HG03064 (cell line): ENCODE measurements around the gene STYXL2.

ENCODE experiments used
- ATAC-seq: cut with Tn5 transposase; IDR thresholded peaks from one replicate; pipeline ENCODE4 v1.9.1; 2021; ENCODE audit warnings: low read depth; ENCODE audit not compliant: unreplicated experiment

The STYXL2 gene

DNA sequence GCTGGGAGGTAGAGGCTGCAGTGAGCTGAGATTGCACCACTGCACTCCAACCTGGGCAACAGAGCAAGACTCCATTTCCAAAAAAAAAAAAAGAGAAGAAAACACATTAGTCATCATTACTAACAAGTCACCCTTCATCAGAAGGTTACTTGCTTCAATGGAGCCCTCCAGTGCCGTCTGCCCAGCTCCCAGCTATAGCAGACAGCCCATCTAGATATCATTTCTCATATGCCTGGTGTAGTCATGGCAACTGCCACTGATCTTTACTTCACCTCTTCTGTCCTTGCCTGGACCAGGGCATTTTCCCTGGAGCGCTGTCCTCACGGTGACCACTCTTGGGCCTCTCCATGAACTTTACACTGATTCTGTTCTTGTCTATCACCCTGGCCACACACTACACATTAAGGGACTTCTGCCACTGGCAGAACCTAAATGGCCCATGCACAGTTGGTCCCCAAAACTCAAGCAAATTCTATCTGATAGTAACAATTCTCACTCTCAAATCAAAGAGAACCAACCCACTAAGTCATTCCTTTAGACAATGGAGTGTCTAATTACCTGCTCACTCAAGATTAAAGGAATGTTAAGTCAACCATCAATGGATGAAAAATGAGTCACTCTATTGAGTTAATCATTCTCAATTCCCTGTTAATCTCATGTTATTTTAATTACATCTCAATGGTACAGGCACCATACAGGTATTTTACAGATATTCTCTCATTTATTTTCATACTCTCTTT is 16.6 kb upstream of the STYXL2 start:
- no peak for ATAC-seq

DNA sequence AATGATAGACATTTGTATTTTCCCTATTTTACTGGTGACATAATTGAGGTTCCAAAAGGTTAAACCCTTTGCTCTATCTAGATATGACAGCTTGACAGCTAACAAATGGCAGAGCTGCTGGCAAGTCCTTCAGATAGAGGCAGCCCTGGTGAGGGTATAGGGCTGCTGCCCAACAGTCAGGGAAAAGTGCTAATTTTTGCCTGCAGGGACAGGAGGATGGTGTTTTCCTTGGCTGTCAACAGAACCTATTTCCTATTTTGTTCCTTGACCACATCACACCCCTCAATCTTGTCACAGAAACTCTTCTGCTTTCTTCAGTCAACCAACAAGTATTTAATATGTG is 16.0 kb upstream of the STYXL2 start:
- no peak for ATAC-seq

DNA sequence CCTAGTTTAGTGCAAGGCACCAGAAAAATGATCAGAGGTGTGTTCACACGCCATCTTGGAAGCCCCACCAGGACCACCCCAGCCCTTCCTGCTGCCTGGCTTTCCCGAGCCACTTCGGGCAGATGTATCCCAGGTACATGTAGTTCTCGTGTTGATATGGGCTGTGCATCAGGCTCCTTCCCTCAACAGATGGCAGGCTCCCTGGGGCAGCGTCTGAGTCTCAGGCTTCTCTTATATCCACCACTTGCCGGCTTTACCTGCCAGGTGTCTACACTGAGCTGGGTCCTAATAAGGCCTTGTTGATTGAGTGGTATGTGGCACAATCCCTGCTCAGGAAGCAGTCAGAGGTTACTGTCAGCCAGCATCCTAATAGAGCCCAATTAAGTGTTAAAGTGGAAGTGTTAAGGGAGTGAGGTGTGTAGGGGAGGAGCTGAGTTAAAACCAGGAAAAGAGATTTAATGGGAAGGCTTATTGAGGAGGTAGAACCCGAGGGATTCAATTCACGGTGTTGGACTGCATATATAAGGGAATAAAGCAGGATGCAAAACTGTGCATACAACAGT is 12.2 kb upstream of the STYXL2 start:
- ATAC-seq, result no peak

DNA sequence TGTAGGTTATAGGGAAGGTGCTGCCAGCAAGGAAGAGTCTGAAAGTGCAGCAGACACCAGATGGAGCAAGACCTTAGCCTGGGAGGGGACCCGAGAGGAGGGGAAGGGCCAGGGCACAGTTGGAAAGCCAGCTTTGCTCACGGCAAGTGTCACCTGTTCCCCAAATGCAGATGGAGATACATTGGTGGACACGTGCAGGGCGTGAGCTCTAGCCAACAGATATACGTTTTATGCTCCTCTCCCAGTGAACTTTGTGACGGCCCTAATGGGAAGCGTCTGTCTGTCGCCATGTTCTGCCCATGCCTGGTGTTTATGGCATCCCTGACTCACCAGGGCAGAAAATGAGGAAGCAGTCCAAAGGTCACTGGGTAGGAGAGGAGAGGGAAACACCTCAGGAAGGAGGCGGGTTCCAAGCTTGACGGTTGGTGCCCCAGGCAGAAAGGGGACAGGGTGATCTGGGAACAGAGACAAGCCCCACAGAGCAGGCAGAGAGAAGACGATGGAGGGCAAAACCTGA is 11.3 kb upstream of the STYXL2 start:
- no peak for ATAC-seq

DNA sequence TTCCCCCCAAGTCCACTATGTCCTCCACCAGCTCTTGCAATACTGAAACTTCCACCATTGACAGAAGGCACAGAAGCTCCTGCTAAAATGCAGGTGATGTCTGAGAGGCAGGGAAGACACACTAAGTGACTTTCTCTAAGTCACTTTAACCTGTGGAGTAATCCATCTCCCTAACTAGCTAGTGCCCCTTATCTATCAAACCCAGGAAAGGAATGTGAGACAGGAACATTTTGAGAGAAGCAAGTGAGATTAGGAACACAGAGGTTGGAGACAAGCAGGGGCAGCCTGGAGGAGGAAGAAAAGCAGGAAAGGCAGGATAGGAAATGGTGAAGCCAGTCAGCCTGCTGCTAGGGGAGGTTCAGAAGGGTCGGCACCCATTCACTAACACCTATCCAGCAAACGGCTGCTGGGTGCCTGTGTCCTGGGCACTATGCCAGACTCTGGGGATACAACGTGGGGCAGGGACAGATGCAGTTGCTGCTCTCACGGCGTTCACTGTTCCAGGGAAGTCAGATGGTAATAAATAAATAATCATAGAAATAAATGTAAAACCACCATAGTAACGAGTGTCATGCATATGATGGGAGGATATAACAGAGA is 10.7 kb upstream of the STYXL2 start:
- no peak for ATAC-seq

DNA sequence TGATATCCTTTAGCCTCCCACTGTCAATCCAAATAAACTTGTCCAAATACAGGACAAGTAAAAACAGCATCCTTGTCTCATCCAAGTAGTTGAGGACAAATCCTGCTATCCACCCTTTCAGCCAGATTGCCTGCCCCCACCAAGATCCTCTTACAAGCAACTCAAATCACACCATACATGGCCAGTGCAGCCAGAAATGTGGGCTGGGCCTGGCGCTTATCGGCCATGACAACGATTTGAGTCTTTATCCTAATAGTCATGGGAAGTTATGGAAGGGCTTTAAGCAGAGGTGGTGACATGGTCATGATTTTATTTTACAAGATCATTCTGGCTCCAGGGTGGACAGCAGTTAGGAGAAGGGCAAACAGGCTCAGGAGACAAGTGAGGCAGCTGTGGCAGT is 10.0 kb upstream of the STYXL2 start:
- no peak for ATAC-seq

DNA sequence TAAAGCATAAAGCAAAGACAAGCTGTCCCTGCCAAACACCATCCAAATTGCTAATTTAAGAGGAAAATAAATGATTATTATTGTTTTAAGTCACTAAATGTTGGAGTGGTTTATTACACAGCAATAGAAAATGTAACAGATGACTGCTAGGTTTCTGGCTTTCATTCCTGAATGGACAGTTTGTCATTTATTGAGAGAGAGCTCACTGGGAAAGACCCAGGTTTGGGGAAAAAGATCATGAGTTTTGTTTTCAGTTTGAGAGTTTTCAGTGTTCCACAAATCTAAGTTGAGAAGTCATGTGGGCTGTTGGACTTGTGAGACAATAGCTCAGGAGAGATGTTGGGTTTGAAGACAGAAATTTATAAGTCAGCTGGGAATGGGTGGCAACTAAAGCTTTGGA is 9.1 kb upstream of the STYXL2 start:
- no peak for ATAC-seq

DNA sequence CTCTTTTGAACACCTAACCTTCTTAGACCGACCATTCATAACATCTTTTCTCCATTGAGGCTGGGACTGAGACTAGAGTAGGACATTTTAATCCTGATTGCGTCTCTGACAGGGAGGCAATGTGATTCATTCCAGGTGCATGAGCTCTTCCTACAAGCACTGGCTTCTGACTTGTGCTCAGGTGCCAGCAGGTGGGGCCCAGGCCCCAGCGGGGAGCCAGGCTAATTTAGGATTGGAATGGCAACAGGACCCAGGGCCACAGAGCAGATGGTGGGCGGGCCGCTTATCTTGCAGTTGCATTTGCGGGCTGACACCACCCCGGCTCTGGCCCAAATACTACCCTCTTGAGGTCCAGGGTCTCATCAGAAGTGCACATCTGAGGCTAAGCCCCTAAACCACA is 7.8 kb upstream of the STYXL2 start:
- ATAC-seq, result no peak

DNA sequence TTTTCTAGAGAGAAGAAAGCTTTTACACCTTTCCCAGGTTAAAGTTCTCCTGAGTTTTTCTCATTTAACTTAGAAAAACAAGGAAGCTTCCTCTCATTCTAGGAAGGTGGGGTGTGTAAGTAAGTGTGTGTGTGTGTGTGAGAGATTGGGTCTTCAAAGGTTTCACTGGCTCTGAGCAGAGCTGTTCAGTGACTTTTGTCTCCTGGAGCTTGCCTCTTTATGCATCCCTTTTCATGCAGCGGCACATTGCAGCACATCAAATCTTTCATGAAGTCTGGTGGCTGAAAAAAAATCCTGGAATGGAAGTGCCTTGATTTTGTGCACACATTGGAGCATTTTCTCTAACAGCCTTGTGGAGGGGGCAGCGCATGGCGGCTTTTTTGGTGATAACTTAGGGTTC is 7.1 kb upstream of the STYXL2 start:
- ATAC-seq, result no peak

DNA sequence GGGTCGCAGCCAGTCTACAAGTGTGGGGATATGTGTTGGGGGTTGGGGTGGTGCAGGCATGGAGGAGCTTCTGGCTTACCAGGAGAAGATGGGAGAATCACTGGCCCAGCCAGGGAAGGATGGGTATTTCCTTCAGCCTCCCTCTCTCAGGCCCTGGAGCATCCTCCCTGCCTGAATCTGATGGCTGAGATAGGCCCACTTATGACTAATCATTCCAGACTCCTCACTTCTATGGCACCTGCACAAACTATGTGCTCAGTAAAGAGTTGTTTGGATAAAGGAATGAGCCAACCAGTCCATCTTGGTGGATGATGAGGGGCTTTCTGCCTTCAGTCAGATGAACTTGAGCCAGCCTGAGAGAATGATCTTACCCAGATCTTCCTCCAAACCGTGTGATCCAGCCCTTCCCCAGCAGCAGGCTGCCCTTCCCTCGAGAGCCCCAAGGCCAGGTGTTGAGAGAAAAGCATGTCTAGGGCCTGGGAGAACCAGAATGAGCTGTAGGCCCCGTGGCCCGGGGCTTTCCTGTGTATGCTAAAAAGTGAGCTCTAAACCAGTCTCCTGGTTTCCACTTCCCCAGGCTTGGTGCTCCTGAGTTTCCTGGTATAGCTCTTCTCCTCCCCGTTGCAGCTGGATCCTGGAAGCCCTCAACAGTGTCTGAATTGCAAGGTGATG is 5.0 kb upstream of the STYXL2 start:
- no peak for ATAC-seq

DNA sequence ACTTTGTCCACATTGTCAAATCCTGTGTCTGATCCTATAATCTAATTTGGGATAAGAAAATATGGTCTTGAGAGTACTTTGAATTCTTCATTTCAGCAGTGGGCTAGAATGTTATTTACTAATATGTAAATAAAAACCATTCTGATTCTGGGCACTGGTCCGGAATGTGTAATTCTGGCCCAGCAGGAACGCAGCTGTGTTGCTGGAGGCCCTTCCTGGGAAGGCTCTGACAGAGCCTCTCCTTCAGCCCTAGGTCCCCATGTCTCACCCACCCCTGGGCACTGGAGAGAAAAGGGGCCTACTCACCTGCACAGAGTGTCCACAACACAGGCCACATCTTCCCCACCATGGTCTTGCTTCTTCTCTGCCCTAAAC is 3.9 kb upstream of the STYXL2 start:
- ATAC-seq, result no peak

DNA sequence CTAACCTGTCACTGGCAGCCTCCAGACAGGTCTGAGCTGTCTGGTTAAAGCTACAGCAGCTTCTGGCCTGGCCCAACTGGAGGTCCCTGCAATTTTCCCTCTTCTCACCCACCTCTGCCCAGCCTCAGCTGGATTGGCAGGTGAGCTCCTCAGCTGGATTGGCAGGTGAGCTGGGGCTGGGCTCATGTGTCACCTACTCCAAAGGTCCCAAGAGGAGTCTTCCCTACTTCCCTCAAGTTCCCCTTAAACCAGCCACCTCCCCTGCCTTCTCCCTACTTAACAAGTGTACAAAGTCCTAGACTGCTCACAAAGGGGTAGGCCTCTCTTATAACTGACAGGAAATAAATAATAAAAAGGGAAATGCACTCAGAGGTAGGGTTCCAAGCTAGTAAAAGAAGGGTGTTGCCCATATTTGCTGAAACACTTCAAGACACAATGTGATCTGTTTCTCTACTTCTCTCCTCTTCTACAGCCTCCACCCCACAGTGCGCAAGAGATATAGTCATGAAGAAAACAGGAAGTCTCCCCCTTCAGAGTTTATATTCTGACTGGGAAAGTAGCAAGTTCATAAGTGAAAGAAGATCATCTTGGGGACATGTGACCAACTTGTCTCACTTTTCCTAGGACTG is 3.4 kb upstream of the STYXL2 start, which contains the start of gene GPA33:
Gene GPA33 (minus strand): TSS at position 64 of the 629 bp plus-strand sequence. CDS start 90 bp downstream, outside the sequence.
- no peak for ATAC-seq

DNA sequence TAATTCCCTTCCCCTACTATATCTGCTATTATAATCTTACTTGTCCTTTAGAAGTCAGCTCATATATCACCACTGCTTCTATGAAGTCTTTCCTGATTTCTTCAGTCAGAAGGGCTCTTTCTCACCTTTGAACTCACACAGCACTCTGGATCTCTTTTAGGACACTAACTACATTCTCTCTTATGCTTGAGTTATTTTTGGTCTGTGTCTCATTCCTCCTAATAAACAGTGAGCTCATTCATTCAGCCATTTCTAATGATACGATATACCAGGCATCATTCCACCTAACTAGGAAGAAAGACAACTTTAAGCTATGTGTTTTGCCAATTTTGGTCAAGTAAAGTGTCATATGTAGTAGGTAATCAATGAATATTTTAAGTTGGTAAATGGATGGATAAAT is 1.2 kb upstream of the STYXL2 start:
- no peak for ATAC-seq

DNA sequence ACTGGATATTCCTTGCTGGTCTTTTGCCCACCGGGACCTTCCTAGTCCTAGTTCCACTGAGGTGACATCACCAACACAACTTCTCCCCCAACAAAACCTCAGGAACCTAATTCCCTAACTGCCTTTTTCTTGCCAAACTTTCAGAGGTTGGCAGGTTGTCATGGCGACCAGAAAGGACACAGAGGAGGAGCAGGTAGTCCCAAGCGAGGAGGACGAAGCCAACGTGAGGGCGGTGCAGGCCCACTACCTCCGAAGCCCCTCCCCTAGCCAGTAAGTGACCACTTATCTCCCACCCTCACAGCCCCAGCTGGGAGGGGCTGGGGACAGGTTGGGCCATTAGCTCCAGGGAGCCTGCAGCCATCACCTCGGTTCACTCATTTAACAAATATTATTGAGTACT is 815 bp downstream of the STYXL2 start:
- ATAC-seq, result no peak

DNA sequence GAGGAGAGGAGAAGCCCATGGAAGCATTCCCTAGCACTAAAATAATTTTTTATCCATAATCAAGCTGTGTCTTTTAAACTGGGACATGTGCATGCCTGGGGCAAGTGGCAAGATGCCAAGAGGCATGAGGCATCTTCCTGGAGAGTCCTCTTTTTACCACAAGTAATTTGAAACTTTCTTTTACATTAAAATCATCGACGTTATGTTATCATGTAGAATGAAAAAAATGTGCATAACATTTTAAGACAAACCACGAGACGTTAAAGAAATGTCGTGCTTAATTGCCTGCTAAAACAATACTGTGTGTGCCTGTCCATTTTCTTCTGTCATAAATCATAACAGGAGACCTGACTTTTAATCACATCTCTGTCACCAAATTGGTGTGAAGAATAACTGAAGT is 1.5 kb downstream of the STYXL2 start:
- ATAC-seq, result no peak

DNA sequence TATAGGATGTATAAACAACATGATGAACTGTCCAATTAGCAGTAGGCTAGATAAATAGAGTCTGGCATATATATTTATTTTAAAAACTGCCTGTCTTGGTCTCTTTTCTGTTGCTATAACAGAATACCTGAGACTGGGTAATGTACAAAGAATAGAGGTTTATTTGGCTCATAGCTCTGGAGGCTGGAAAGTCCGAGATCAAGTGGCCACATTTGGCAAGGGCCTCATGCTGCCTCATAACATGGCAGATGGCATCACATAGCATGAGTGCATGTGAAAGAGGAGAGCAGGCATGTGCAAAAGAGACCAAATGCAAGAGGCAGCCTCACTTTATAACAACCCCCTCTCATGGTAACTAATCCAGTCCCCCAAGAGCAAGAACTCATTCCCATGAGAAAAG is 6.0 kb downstream of the STYXL2 start:
- no peak for ATAC-seq

DNA sequence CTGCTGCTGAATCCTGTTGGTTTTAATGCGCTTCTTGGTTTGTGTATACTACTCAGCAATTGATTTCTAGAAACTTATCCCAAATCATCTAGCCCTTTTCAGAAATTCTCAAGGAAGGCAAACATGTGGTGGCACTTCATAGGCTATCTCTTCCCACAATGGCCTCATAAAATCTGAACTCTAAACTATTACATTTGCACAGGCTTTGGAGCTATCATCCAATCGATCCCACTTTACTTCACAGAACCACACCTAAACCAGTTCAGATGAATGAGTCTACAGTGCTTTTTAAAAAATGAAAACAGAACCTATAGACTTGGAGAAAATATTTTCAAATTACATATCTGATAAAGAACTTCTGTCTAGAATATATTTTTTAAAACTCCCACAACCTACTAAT is 6.9 kb downstream of the STYXL2 start:
- ATAC-seq, result no peak

DNA sequence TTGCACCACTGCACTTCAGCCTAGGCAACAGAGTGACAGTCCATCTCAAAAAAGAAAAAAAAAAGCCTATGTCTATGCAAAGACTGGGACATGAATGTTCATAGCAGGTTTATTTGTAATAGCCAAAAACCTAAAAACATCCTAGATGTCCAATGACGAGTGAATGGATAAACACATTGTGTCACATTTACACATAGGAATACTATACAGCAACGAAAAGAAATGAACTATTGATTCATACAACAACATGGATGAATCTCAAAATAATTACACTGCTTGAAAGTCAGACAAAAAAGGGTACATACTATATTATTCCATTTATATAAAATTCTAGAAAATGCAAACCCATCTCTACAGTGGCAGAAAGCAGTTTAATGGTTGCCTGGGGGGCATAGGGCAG is 7.9 kb downstream of the STYXL2 start:
- ATAC-seq, result no peak

DNA sequence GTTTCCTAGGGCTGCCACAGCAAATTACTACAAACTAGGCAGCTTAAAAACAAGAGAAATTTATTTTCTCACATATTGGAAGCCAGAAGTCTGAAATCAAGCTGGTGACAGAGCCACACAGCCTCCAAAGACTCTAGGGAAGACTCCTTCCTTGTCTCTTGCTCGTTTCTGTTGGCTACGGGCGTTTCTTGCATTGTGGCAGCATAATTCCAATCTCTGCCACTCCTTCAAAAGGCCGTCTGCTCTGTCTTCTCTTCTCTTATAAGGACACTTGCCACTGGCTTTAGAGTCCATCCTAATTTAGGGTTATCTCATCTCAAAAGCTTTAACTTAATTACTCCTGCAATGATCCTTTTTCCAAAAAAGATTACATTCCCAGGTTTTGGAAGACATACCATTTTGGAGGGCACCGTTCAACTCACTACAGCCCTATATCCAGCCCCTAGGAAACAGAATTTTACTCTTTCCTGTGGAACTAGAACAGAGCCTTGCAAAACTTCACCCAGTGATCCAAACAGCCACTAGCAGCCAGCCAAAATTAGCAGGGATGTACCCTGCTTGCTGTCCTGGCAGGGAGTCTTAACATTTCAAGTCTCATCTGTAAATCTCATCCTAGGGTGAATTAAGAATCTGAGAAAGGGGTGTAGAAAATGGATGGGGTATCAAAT is 9.2 kb downstream of the STYXL2 start:
- ATAC-seq, result no peak

DNA sequence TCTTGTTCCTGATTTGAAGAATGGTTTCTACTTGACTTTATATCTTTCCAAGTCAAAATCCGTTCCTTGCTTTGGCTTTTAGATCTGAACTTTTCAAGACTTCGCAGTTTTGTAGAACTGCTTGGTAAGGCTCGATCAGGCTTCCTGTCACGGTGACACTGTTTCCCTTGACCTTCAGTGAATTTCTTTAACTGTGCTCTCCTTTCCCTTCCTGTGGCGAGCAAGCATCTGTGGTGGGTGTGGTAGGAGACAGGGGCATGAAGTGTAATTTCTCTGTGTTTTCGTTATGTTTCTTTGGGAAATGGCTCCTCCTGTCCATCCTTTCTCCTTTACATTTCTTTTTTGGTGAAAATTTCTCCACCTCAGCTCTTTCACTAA is 10.4 kb downstream of the STYXL2 start:
- no peak for ATAC-seq
